GM10266 (cell line): ENCODE data around the gene CDKN2B.

Experiments used
- DNase-seq: peaks from one replicate; pipeline ENCODE4 v3.0.0; 2012; ENCODE audit errors: extremely low spot score
- CTCF ChIP-seq: IDR thresholded peaks from 2 replicates; pipeline ENCODE4 v1.5.1; 2012; ENCODE audit warnings: mild to moderate bottlenecking, low read depth; ENCODE audit not compliant: control insufficient read depth, insufficient read depth; ENCODE audit errors: missing control alignments

Gene CDKN2B

DNA sequence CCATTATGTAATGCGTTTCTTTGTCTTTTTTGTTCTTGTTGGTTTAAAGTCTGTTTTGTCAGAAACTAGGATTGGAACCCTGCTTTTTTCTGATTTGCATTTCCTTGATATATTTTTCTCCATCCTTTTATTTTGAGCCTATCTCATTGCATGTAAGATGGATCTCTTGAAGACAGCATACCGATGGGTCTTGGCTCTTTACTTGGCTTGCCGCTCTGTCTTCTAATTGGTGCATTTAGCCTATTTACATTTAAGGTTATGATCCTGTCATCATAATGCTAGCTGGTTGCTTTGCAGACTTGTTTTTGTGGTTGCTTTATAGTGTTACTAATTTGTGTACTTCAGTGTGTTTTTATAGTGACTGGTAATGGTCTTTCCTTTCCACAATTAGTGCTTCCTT lies 13.3 kb upstream of the CDKN2B start:
- DNase-seq: no peak
- no peak for TF ChIP-seq CTCF

DNA sequence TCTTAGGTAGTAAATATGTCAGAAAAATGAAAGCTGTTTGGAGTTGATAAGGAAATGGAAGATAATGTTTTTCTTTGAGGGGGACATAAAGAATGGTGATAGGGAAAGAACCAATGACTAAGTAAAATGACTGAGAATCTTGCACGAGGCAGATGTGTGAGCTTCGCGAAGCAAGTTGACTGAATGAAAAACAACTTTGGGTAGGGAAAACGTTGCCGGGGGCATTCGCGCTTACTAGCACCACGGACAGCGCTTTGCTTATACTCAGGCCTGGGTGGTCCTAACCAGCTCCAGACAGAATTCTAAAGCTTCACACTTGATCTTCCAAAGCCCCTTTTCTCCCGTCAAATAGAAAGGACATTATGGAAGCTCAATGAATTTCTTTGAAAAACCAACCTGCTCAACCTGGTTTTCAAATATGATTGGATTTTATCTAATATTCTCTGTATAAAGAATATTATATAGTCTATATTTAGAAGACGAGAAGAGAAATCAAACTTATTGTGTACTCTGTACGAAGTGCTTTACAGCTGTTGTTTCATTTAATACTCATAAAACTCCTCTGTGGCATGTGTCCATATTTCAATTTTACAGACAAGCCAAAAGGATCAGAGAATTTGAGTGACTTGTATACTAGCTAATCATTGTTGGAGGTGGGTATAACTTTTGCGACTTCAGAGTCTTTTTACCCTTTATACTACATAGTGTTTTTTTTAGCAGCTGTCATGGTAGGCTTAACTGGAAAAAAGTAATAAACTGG lies 1.9 kb upstream of the CDKN2B start:
- DNase-seq: no peak
- no peak for TF ChIP-seq CTCF

- TF ChIP-seq CTCF: no peak
Measured at GRCh38 chr9:22009506-22009867, 382 bp upstream of the CDKN2B start.

GRCh38 chr9:22008384-22008716 lies 755 bp downstream of the CDKN2B start:
- TF ChIP-seq CTCF: no peak
- no peak for DNase-seq

More at GRCh38 chr9:22009506-22009867, 382 bp upstream of the CDKN2B start:
- DNase-seq: no peak

DNA sequence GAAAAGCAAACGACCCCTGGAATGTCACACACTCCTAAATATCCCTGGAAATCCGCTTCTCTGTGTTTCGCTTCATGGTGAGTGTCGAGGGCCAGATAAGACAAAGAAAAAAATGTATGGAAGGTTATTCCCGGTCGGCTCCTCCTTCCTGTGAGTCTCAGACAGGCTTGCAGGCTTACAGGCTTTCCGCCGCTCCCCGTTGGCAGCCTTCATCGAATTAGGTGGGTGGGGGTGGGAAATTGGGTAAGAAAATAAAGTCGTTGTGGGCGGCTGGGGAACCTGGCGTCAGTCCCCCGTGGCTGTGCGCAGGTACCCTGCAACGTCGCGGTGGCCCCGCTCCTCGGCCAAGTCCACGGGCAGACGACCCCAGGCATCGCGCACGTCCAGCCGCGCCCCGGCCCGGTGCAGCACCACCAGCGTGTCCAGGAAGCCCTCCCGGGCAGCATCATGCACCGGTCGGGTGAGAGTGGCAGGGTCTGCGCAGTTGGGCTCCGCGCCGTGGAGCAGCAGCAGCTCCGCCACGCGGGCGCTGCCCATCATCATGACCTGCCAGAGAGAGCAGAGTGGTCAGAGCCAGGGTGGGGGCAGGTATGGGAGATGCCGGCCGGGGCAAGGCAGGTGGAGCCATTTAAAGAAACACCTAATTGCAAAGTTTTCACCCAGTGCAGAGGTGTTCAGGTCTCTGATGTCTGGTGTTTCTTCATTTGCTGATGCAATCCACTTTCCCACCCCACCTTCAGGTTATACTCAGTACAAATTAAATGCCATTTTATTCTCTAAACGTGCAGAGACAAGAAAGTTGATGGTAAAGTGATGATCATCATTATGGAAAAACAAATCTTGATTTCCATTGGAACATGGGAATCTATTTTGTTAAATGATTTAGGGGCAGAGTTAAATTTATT lies 3.2 kb downstream of the CDKN2B start:
- no peak for TF ChIP-seq CTCF
- DNase-seq: no peak

GRCh38 chr9:22005021-22005701 lies 3.9 kb downstream of the CDKN2B start:
- DNase-seq: no peak
- TF ChIP-seq CTCF: no peak

- TF ChIP-seq CTCF: no peak
Measured at GRCh38 chr9:22002038-22002437, 7.1 kb downstream of the CDKN2B start.

More at GRCh38 chr9:22002038-22002437, 7.1 kb downstream of the CDKN2B start:
- no peak for DNase-seq
